ENCODE measurements around the gene C2orf76.

C2orf76 gene

GRCh38 chr2:119261493-119262225, 105.0 kb downstream of the C2orf76 start:
- DNase-seq = no peak

GRCh38 chr2:119260646-119261492, 105.8 kb downstream of the C2orf76 start:
- no peak for DNase-seq

- no peak for DNase-seq
Observed at GRCh38 chr2:119259296-119259860, 107.3 kb downstream of the C2orf76 start.

GRCh38 chr2:119257198-119257597, 109.4 kb downstream of the C2orf76 start:
- DNase-seq = no peak

- no peak for DNase-seq
Observed at GRCh38 chr2:119256582-119256921, 110.1 kb downstream of the C2orf76 start.

- no peak for DNase-seq
Observed at GRCh38 chr2:119255760-119256581, 110.7 kb downstream of the C2orf76 start.

- DNase-seq = no peak
Observed at GRCh38 chr2:119254601-119255080, 112.0 kb downstream of the C2orf76 start.

- DNase-seq = no peak
Observed at GRCh38 chr2:119253760-119254600, 112.7 kb downstream of the C2orf76 start.

- no peak for DNase-seq
Observed at GRCh38 chr2:119253114-119253702, 113.4 kb downstream of the C2orf76 start.
